Measurements from ENCODE around the gene SNX33.
"Not testable (repeated sequence)": the region's sequence is repeated elsewhere in the genome, so short reads cannot be mapped to it uniquely, and the experiment has no call there.

SNX33 gene

GRCh38 chr15:75647370-75648155, at the start of gene SNX33:
SNX33 (plus strand) TSS chr15:75647912; CDS start chr15:75649103, 1,191 bp downstream.
- peak; percentile 76 for DNase-seq (ENCODE audit: low spot score)

GRCh38 chr15:75598361-75598760, 49.4 kb upstream of the SNX33 start:
- DNase-seq (ENCODE audit: low spot score): no peak

- DNase-seq (ENCODE audit: low spot score): peak; percentile 37
Observed at GRCh38 chr15:75599401-75599800, 48.3 kb upstream of the SNX33 start.

- no peak for DNase-seq (ENCODE audit: low spot score)
Observed at GRCh38 chr15:75606026-75606425, 41.7 kb upstream of the SNX33 start.

GRCh38 chr15:75606711-75607699, 40.7 kb upstream of the SNX33 start:
- DNase-seq (ENCODE audit: low spot score): no peak

GRCh38 chr15:75616766-75617165, 30.9 kb upstream of the SNX33 start:
- no peak for DNase-seq (ENCODE audit: low spot score)

- DNase-seq (ENCODE audit: low spot score): no peak
Observed at GRCh38 chr15:75620058-75620820, 27.5 kb upstream of the SNX33 start.

- DNase-seq (ENCODE audit: low spot score): peak; percentile 36
Observed at GRCh38 chr15:75620841-75621391, 26.8 kb upstream of the SNX33 start.

- no peak for DNase-seq (ENCODE audit: low spot score)
Observed at GRCh38 chr15:75622505-75622904, 25.2 kb upstream of the SNX33 start.

GRCh38 chr15:75625542-75626347, 22.0 kb upstream of the SNX33 start, which contains the start of gene SNUPN:
SNUPN (minus strand) TSS chr15:75625725; CDS start chr15:75621051, 4,674 bp downstream.
- peak; percentile 96 for DNase-seq (ENCODE audit: low spot score)

- DNase-seq (ENCODE audit: low spot score): no peak
Observed at GRCh38 chr15:75631935-75632334, 15.8 kb upstream of the SNX33 start.

GRCh38 chr15:75633922-75634321, 13.8 kb upstream of the SNX33 start:
- not testable (repeated sequence) for DNase-seq (ENCODE audit: low spot score)

- DNase-seq (ENCODE audit: low spot score): no peak
Observed at GRCh38 chr15:75636026-75636425, 11.7 kb upstream of the SNX33 start.

- no peak for DNase-seq (ENCODE audit: low spot score)
Observed at GRCh38 chr15:75637245-75638009, 10.3 kb upstream of the SNX33 start.

GRCh38 chr15:75639191-75639708, 8.5 kb upstream of the SNX33 start:
- DNase-seq (ENCODE audit: low spot score): no peak

- DNase-seq (ENCODE audit: low spot score): peak; percentile 99
Observed at GRCh38 chr15:75639709-75640482, 7.8 kb upstream of the SNX33 start, which contains the start of gene IMP3. IMP3 (minus strand) TSS chr15:75640224; CDS start chr15:75640168, 56 bp downstream.

- DNase-seq (ENCODE audit: low spot score): no peak
Observed at GRCh38 chr15:75640483-75641178, 7.1 kb upstream of the SNX33 start.

- DNase-seq (ENCODE audit: low spot score): no peak
Observed at GRCh38 chr15:75641179-75641503, 6.6 kb upstream of the SNX33 start.
